Measurements from ENCODE around the gene SUMO2. TPM values are rescaled to one million over a fixed set of nuclear protein-coding genes. Genes with fewer than 3 reads are reported as not detected.

The SUMO2 gene
- total and polyA plus RNA-seq, 10 of the 15 experiments (the other 5 are each of a cell fraction or from before 2014, with no cell fraction given), result 163 to 803 (median 555) TPM

DNA sequence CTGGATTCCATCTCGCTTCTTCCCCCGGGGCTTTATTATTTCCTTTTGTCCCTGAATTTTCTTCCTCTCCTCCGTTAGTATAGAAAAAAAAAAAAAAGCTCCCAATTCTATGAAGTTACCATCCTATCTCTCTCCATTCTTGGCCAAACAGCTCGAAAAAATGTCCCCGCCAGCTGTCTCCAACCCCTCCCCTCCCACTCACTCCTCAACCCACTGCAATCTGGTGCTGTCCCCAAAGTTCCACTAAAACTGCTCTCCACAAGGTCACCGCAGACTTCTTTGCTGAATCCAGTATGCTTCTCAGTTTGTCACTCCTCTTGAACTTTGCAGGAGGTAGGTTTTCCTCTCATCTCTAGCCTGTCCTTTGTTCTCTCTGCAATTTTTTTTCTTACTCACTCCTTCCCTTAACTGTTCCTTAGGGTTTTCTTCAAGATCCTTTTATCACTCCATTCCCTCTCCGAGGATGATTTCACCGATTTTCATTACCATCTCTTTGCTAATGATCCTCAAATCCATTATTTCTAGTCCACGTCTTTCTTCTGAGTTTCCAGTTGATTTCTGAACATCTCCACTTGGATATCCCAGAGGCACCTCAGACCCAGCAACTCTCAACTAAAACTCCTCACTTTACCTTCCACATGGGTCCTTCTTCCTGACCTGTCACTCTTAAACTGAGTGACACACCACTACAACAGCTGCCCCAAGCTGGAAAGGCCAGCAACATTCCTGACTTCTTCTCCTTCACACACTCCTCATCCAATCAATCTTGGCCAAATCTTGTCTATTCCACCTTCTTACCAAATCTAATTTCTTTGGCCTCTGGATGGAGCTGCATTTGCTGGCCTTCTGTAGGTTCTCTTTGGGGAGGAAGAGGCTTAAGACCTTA, 1.5 kb upstream of the SUMO2 start (continued):
- TF ChIP-seq EP300 (IDR thresholded peaks at IDR 0.05; ENCODE audit: borderline replicate concordance in 1 of 2, control insufficient read depth in 1 of 2, low read depth in 2 of 2, low read length in 2 of 2) (no peak), MYC (IDR thresholded peaks at IDR 0.05; ENCODE audit: insufficient read depth, insufficient read length, insufficient replicate concordance, low read length, severe bottlenecking) (no peak), KAT2A (conservative IDR thresholded peaks at IDR 0.05; ENCODE audit: control insufficient read depth, low read depth, low read length) (no peak)

DNA sequence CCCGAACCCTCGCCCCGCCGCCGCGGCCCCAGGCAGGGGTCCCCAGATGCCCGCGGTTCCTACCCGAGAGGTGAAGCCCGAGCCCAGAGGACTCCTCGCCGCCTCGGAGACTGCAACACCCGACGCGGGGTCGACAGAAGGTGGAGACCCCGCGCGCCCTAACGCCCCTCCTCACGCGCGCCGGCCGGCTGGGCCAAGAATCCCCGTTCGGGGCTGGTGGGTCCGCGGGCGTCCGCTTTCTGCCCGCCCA, 515 bp downstream of the SUMO2 start:
- Histone ChIP-seq H3K79me2 (ENCODE audit: control insufficient read depth, insufficient read depth, low read length) (peaks cover 52% of the 10 kb centered on the region), H4K20me1 (ENCODE audit: control insufficient read depth, insufficient read depth) (no peaks in the 10 kb centered on the region), H3K9ac (ENCODE audit: control insufficient read depth, insufficient read depth, low read length) (peak overlapping the region; percentile 89), H3K9me3 (replicated peaks; ENCODE audit: control insufficient read depth, insufficient read depth, low read length) (no peaks in the 10 kb centered on the region), H3K27me3 (replicated peaks in 1 of 2; ENCODE audit: control insufficient read depth in 2 of 2, insufficient read depth in 2 of 2, low read length in 1 of 2) (no peaks in the 10 kb centered on the region), H3K4me3 (peak overlapping the region; percentile 92), H3K27ac (ENCODE audit: control insufficient read depth, insufficient read depth) (peak overlapping the region; percentile 95), H3K4me1 (ENCODE audit: control insufficient read depth, insufficient read depth, low read length) (no peaks in the 10 kb centered on the region), H3K36me3 (ENCODE audit: control insufficient read depth in 2 of 2, insufficient read depth in 2 of 2, low read length in 1 of 2) (peaks cover 1 to 11% of the 10 kb centered on the region in 2 experiments), H2AFZ (ENCODE audit: control insufficient read depth, low read depth, low read length) (peak overlapping the region; percentile 34), H3K4me2 (ENCODE audit: control insufficient read depth, insufficient read depth) (0 out of 2 replicates have a peak overlapping the region, but pooled peaks have one; percentile 9)
- DNase-seq (ENCODE audit: low read depth, low spot score) (no peak), ATAC-seq (no peak; the same call in 2 of the 3 replicates), FAIRE-seq (no peak)
- WGBS (ENCODE audit: insufficient coverage, insufficient replicate concordance, low lambda C conversion rate, missing lambda C conversion rate), result 2% methylated on average over 16 of the region's 33 CpGs
- in situ Hi-C loops (cut with MboI), result no loop called here
- ChIA-PET CTCF (interaction anchor here (1.6 kb wide), 1 partner anchor 68 kb away, joined by 5 read pairs; no protein-coding TSS in a partner anchor), SMC1A (ENCODE audit: uncharacterized antibody, unreplicated experiment) (no interaction called here), POLR2A (interaction anchor here (0.6 to 1.4 kb wide), 2 partner anchors 10 to 435 kb away, joined by 5 to 8 read pairs; no protein-coding TSS in a partner anchor), RAD21 (ENCODE audit: unreplicated experiment) (no interaction called here)
- TF ChIP-seq DPF2 (IDR thresholded peaks at IDR 0.05) (0 out of 2 replicates have a peak, but pooled peaks have one; percentile 53), SMC3 (IDR thresholded peaks at IDR 0.05; ENCODE audit: borderline replicate concordance, low read length) (0 out of 2 replicates have a peak, but pooled peaks have one; percentile 4), GATAD2B (conservative IDR thresholded peaks at IDR 0.05; ENCODE audit: low read depth) (peak; percentile 65; the same call in 1 of the 2 replicates), PML (IDR thresholded peaks at IDR 0.05; ENCODE audit: low read length) (peak; percentile 10; the same call in 1 of the 2 replicates), MXI1 (IDR thresholded peaks at IDR 0.05; ENCODE audit: low read depth, low read length) (peak; percentile 13; the same call in 1 of the 2 replicates)
- TF ChIP-seq, protein P1, sequence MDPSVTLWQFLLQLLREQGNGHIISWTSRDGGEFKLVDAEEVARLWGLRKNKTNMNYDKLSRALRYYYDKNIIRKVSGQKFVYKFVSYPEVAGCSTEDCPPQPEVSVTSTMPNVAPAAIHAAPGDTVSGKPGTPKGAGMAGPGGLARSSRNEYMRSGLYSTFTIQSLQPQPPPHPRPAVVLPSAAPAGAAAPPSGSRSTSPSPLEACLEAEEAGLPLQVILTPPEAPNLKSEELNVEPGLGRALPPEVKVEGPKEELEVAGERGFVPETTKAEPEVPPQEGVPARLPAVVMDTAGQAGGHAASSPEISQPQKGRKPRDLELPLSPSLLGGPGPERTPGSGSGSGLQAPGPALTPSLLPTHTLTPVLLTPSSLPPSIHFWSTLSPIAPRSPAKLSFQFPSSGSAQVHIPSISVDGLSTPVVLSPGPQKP (IDR thresholded peaks at IDR 0.05; ENCODE audit: low read depth, low read length), result no peak
- intact Hi-C loops (cut with micrococcal nuclease; ENCODE audit: unreplicated experiment), result loop anchor here (5.0 kb wide), 1 partner anchor 150 kb away; no protein-coding TSS in a partner anchor
- BruUV-seq (replicated peaks), result no TSS peak
